Measurements from ENCODE around the gene GCNT3.
"Not testable (repeated sequence)": the region's sequence is repeated elsewhere in the genome, so short reads cannot be mapped to it uniquely, and the experiment has no call there.

GCNT3 gene

DNA sequence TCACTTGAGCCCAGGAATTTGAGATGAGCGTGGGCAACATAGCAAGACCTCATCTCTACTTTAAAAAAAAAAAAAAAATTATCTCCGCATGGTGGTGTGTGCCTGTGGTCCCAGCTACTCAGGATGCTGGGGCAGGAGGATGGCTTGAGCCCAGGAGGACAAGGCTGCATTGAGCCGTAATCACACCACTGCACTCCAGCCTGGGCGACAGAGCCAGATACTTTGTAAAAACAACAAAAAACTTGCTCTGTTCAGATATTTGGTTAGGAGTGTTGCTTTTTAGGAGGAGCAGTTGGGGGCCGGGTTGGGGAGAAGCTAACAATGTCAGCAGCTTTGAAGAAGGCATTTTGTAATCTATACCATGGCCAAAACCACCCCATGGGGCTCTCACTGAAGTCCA, 4.1 kb downstream of the GCNT3 start:
- DNase-seq (ENCODE audit: extremely low read depth in 1 of 2, low read depth in 1 of 2) = no peak

DNA sequence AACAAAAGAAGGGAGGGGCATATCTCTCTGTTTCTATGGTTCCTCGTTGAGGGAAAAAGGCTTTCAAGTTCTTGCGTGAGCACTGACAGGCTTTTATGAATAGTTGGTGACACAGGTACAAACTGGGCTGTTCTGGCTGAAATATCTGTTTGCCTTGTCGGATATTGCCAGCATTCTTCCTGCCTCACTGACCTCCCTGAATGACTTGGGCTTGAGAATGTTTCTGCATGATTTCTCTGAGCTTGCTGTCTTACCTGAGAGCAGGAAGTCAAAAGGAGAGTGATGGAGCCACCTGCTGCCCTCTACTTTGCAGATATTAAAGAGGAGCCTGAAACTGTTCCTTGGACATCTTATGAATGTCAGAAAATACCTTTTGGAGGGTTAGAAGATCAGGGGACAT, 4.8 kb downstream of the GCNT3 start:
- DNase-seq (ENCODE audit: extremely low read depth in 1 of 2, low read depth in 1 of 2) = no peak

DNA sequence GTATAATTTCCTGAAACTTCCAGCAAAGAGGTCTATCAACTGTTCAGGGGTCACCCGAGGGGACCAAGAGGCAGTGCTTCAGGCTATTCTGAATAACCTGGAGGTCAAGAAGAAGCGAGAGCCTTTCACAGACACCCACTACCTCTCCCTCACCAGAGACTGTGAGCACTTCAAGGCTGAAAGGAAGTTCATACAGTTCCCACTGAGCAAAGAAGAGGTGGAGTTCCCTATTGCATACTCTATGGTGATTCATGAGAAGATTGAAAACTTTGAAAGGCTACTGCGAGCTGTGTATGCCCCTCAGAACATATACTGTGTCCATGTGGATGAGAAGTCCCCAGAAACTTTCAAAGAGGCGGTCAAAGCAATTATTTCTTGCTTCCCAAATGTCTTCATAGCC, 6.8 kb downstream of the GCNT3 start:
- DNase-seq (ENCODE audit: extremely low read depth in 1 of 2, low read depth in 1 of 2) = no peak

- peak in 1 of 2 donors; percentile 1 for DNase-seq (ENCODE audit: extremely low read depth in 1 of 2, low read depth in 1 of 2)
These were observed 10.7 kb downstream of the GCNT3 start for GRCh38 chr15:59622289-59622688.

- no peak for DNase-seq (ENCODE audit: extremely low read depth in 1 of 2, low read depth in 1 of 2)
These were observed 21.1 kb downstream of the GCNT3 start for GRCh38 chr15:59632714-59633113.

DNA sequence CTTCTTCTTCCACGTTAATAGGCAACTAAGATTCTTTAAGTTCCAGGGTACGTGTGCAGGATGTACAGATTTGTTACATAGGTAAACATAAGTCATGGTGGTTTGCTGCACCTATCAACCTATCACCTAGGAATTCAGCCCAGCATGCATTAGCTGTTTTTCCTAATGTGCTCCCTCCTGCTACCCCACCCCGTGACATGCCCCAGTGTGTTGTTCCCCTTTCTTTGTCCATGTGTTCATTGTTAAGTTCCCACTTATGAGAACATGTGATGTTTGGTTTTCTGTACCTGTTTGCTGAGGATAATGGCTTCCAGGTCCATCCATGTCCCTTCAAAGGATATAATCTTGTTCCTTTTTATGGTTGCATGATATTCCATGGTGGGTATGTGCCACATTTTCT, 24.6 kb downstream of the GCNT3 start:
- no peak for DNase-seq (ENCODE audit: extremely low read depth in 1 of 2, low read depth in 1 of 2)

GRCh38 chr15:59637507-59637906, 25.9 kb downstream of the GCNT3 start:
- not testable (repeated sequence) for DNase-seq (ENCODE audit: extremely low read depth in 1 of 2, low read depth in 1 of 2)

- no peak for DNase-seq (ENCODE audit: extremely low read depth in 1 of 2, low read depth in 1 of 2)
These were observed 30.8 kb downstream of the GCNT3 start for GRCh38 chr15:59642351-59642750.

DNA sequence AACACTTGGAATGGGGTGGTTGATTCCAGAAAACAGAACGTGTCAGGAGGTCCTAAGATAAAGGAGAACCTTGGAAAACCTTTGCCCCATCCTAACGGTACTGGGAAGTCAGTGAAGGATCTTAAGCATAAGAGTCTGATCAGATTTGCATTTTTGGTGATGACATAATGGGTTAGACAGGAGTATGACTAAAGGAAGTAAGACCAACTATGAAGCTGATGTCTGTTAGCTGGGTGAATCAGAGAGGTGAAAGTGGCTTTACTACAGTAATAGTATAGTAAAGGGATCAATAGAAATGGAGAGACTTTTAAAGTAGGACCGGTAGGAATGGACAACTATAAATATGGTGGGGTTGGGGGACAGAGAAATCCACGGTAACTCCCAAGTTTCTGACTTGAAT, 33.2 kb downstream of the GCNT3 start:
- DNase-seq (ENCODE audit: extremely low read depth in 1 of 2, low read depth in 1 of 2) = no peak

- DNase-seq (ENCODE audit: extremely low read depth in 1 of 2, low read depth in 1 of 2) = not testable (repeated sequence)
These were observed 34.2 kb downstream of the GCNT3 start for GRCh38 chr15:59645812-59646211.

GRCh38 chr15:59646277-59646676, 34.7 kb downstream of the GCNT3 start:
- DNase-seq (ENCODE audit: extremely low read depth in 1 of 2, low read depth in 1 of 2) = no peak

- no peak for DNase-seq (ENCODE audit: extremely low read depth in 1 of 2, low read depth in 1 of 2)
These were observed 35.5 kb downstream of the GCNT3 start for GRCh38 chr15:59647085-59647484.

- DNase-seq (ENCODE audit: extremely low read depth in 1 of 2, low read depth in 1 of 2) = no peak
These were observed 38.0 kb downstream of the GCNT3 start for GRCh38 chr15:59649603-59650002.

DNA sequence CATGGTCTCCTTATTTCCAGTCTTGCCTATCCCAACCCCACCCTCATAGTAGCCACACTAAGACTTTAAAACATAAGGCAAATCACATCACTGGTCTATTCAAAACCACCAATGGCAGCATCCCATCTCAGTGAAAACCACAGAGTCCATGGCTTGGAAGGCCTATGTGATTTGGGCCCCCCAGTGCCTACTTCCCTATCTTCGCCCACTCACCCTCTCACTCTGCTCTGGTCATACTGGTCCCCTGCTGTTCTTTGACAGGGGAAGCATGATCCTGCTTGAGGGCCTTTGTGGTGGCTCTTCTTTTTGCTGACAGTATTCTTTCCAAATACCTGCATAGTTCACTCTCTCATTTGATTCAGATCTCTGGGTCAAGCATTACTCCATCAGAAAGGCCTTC, 42.5 kb downstream of the GCNT3 start:
- DNase-seq (ENCODE audit: extremely low read depth in 1 of 2, low read depth in 1 of 2) = no peak

DNA sequence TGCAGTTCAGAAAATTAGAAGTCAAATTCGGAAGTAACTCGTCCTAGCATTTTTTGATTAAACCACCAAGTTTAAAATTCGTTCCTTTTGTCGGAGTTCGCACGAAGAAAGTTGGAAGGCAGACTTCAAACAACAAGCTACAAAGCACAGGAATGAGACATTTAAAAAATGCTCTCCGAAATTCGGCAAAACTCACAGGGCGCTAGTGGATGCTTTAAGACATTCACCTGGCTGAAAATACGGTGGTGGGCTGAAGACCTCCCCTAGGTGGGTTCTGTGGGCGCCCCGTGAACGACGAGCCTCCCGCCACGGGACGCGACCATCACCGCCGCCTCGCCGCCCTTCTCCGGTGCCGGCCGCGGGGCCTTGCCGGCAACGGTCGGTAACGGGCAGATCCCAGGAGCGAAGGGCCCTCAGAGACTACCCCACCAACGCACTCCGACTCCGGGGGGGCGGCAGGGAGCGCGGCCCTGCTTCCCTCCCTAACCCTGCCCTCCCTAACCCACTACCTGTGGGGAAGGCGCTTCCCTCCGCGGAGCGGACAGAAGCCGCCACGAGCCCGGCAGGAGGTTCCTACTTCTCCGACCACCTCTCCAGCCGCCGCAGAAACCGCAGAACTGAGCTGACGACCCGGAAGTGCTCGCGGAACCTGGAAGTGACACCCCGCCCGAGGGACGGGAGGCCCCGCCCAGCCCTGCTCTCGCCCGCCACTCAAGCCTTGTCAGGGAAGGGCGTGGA, 45.5 kb downstream of the GCNT3 start, which contains the start of gene GTF2A2:
GTF2A2 (minus strand) TSS at position 619 of the 738 bp plus-strand sequence. CDS start 5,238 bp downstream, outside the sequence.
- peak; percentile 70 to 90 for DNase-seq (ENCODE audit: extremely low read depth in 1 of 2, low read depth in 1 of 2)

GRCh38 chr15:59657635-59658125, 46.1 kb downstream of the GCNT3 start:
- DNase-seq (ENCODE audit: extremely low read depth in 1 of 2, low read depth in 1 of 2) = no peak

GRCh38 chr15:59659366-59659765, 47.8 kb downstream of the GCNT3 start:
- no peak for DNase-seq (ENCODE audit: extremely low read depth in 1 of 2, low read depth in 1 of 2)

GRCh38 chr15:59662260-59662659, 50.7 kb downstream of the GCNT3 start:
- DNase-seq (ENCODE audit: extremely low read depth in 1 of 2, low read depth in 1 of 2) = no peak

DNA sequence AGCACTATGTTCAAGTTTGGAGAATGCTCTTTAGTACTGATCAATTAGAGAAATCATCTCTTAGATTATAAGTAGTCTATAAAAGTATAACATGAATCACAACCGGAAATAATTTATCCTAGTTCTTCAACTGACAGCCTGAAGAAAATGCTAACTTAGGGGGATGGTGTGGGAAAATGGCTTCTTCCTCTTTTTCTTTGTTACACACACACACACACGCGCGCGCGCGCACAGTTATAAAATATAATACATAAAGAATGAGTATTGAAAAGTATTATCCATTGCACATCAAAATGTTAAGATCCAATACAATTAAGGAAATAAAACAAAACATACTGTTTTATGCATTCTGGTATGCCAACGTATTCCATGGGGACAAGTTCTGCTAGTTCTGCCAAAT, 57.0 kb downstream of the GCNT3 start:
- no peak for DNase-seq (ENCODE audit: extremely low read depth in 1 of 2, low read depth in 1 of 2)

Measured in activated CD8-positive, alpha-beta memory T cell treated with anti-CD3 and anti-CD28 coated beads for 1 hour (primary cell).